Measurements from ENCODE around the gene CD1C. TPM values are rescaled to one million over a fixed set of nuclear protein-coding genes. Genes with fewer than 3 reads are reported as not detected.

The CD1C gene
- total and polyA plus RNA-seq, 2 of the 8 experiments (the other 6 are each of a cell fraction or from before 2014, with no cell fraction given), result 0.06 to 0.35 TPM

- H3K14ac ChIP-seq (ENCODE audit: insufficient read length), result no peak overlapping the region
- no peak for TF ChIP-seq BACH1 (IDR thresholded peaks at IDR 0.05; ENCODE audit: low read length)
- TF ChIP-seq TBP (IDR thresholded peaks at IDR 0.05; ENCODE audit: low read depth, low read length), result no peak
- TF ChIP-seq JUND (IDR thresholded peaks at IDR 0.05; ENCODE audit: low read length), result no peak
- no peak for TF ChIP-seq SAP30 (IDR thresholded peaks at IDR 0.05; ENCODE audit: insufficient read depth, insufficient replicate concordance, low read length)
- no peak for TF ChIP-seq CHD2 (IDR thresholded peaks at IDR 0.05; ENCODE audit: low read length)
- TF ChIP-seq SRF (IDR thresholded peaks at IDR 0.05; ENCODE audit: low read depth, low read length), result no peak
- TF ChIP-seq BRCA1 (IDR thresholded peaks at IDR 0.05; ENCODE audit: low read depth, low read length), result no peak
- TF ChIP-seq, protein P1, sequence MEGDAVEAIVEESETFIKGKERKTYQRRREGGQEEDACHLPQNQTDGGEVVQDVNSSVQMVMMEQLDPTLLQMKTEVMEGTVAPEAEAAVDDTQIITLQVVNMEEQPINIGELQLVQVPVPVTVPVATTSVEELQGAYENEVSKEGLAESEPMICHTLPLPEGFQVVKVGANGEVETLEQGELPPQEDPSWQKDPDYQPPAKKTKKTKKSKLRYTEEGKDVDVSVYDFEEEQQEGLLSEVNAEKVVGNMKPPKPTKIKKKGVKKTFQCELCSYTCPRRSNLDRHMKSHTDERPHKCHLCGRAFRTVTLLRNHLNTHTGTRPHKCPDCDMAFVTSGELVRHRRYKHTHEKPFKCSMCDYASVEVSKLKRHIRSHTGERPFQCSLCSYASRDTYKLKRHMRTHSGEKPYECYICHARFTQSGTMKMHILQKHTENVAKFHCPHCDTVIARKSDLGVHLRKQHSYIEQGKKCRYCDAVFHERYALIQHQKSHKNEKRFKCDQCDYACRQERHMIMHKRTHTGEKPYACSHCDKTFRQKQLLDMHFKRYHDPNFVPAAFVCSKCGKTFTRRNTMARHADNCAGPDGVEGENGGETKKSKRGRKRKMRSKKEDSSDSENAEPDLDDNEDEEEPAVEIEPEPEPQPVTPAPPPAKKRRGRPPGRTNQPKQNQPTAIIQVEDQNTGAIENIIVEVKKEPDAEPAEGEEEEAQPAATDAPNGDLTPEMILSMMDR (IDR thresholded peaks at IDR 0.05; ENCODE audit: control extremely low read depth in 1 of 3, insufficient read depth in 1 of 3, low read depth in 1 of 3, low read length in 3 of 3), result no peak
- TF ChIP-seq JUN (IDR thresholded peaks at IDR 0.05; ENCODE audit: low read depth, low read length), result no peak
- TF ChIP-seq, protein P2, sequence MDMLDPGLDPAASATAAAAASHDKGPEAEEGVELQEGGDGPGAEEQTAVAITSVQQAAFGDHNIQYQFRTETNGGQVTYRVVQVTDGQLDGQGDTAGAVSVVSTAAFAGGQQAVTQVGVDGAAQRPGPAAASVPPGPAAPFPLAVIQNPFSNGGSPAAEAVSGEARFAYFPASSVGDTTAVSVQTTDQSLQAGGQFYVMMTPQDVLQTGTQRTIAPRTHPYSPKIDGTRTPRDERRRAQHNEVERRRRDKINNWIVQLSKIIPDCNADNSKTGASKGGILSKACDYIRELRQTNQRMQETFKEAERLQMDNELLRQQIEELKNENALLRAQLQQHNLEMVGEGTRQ (IDR thresholded peaks at IDR 0.05; ENCODE audit: low read length), result no peak
- no peak for TF ChIP-seq GABPA (IDR thresholded peaks at IDR 0.05; ENCODE audit: borderline replicate concordance, insufficient read depth, low read length)
- H3K79me1 ChIP-seq (ENCODE audit: low read depth, low read length), result no peaks in the 10 kb centered on the region
- H4K8ac ChIP-seq (ENCODE audit: extremely low read depth, insufficient read depth, low read length), result no peak overlapping the region
- H3K36me3 ChIP-seq (ENCODE audit: control insufficient read depth in 2 of 4, insufficient read depth in 4 of 4, low read length in 3 of 4), result no peaks in the 10 kb centered on the region
- no peak overlapping the region for H4K91ac ChIP-seq (replicated peaks; ENCODE audit: insufficient read length, low read length)
- no peaks in the 10 kb centered on the region for H4K20me1 ChIP-seq (replicated peaks in 1 of 2; ENCODE audit: control insufficient read depth in 1 of 2, insufficient read depth in 2 of 2, low read length in 2 of 2)
- no peak overlapping the region for H2BK20ac ChIP-seq (ENCODE audit: low read length)
- peaks cover 4 to 6% of the 10 kb centered on the region in 2 experiments; a peak in 3 of 4 replicates for H3K9me3 ChIP-seq (ENCODE audit: insufficient read depth in 2 of 2, low read depth in 1 of 2, low read length in 1 of 2)
- no peak overlapping the region for H3K56ac ChIP-seq (replicated peaks; ENCODE audit: insufficient read length, low read depth, low read length)
- H2BK120ac ChIP-seq (replicated peaks; ENCODE audit: low read depth, low read length), result no peak overlapping the region
- 0 out of 2 replicates have a peak overlapping the region, but pooled peaks have one; percentile 10 for H3K18ac ChIP-seq (ENCODE audit: extremely low read depth, low read length)
- no peak overlapping the region for H3K4ac ChIP-seq (replicated peaks; ENCODE audit: insufficient read length, low read depth, low read length)
- H2AK5ac ChIP-seq (ENCODE audit: low read depth, low read length), result no peak overlapping the region
- H3K23me2 ChIP-seq (ENCODE audit: low read depth, low read length), result no peaks in the 10 kb centered on the region
- H3K9ac ChIP-seq (replicated peaks in 1 of 4; ENCODE audit: extremely low read depth in 1 of 4, low read depth in 3 of 4, low read length in 3 of 4), result no peak overlapping the region
- no peaks in the 10 kb centered on the region for H3K79me2 ChIP-seq (ENCODE audit: control insufficient read depth in 1 of 2, insufficient read depth in 2 of 2, low read length in 2 of 2)
- H2BK15ac ChIP-seq (ENCODE audit: low read length), result no peak overlapping the region
- H3K27ac ChIP-seq (ENCODE audit: low read depth, low read length), result no peak overlapping the region
- H2BK5ac ChIP-seq (ENCODE audit: low read depth, low read length), result no peak overlapping the region
- H2AFZ ChIP-seq (ENCODE audit: low read length), result peak overlapping the region; percentile 67; the same call in 1 of the 2 replicates
- FAIRE-seq (no peak), DNase-seq (ENCODE audit: low read depth in 1 of 2, low spot score in 2 of 2) (no peak)
- POLR2A ChIA-PET (ENCODE audit: partially characterized antibody), result no interaction called here
- H2BK12ac ChIP-seq (ENCODE audit: low read depth, low read length), result no peak overlapping the region
- WGBS, 2 experiments (ENCODE audit: extremely low coverage in 1 of 2, insufficient coverage in 1 of 2, insufficient read length in 1 of 2, insufficient replicate concordance in 2 of 2, low coverage in 1 of 2, low lambda C conversion rate in 2 of 2, missing lambda C conversion rate in 1 of 2), result 96% methylated on average over 5 of the region's 5 CpGs; no CpG with 5 or more reads in 1 of the 2 experiments
- H4K5ac ChIP-seq (ENCODE audit: insufficient read length, low read depth, low read length), result no peak overlapping the region
- no peak overlapping the region for H3K23ac ChIP-seq (ENCODE audit: insufficient read length)
- no peak overlapping the region for H3K4me3 ChIP-seq (ENCODE audit: extremely low read depth in 1 of 4, insufficient read depth in 2 of 4, low read depth in 3 of 4, low read length in 4 of 4)
- CTCF ChIA-PET (ENCODE audit: partially characterized antibody), result no interaction called here
- H3K4me2 ChIP-seq (ENCODE audit: insufficient read depth in 1 of 2, low read depth in 2 of 2, low read length in 2 of 2), result no peak overlapping the region
- H3K27me3 ChIP-seq (replicated peaks in 1 of 4; ENCODE audit: control insufficient read depth in 3 of 4, extremely low read depth in 1 of 4, insufficient read depth in 3 of 4, low read length in 3 of 4), result peaks cover 0 to 1% (median 0%) of the 10 kb centered on the region in 4 experiments; a peak in 1 of 7 replicates
- no peaks in the 10 kb centered on the region for H3K4me1 ChIP-seq (replicated peaks in 1 of 4; ENCODE audit: control insufficient read depth in 3 of 4, insufficient read depth in 4 of 4, low read length in 3 of 4)
Measured at GRCh38 chr1:158274797-158275196, 14.9 kb upstream of the CD1C start.
